Activated CD8-positive, alpha-beta memory T cell treated with anti-CD3 and anti-CD28 coated beads for 1 hour (primary cell): Measurements from ENCODE around the gene GRB14.

Experiments
- DNase-seq, 2 donors: peaks; one replicate each; pipeline ENCODE4 v3.0.0-alpha.2; 2020; ENCODE audit warnings: low read depth in 1 of 2; ENCODE audit errors: extremely low read depth in 1 of 2

The GRB14 gene

GRCh38 chr2:164617466-164617865 is 3.8 kb downstream of the GRB14 start:
- DNase-seq = no peak

DNA sequence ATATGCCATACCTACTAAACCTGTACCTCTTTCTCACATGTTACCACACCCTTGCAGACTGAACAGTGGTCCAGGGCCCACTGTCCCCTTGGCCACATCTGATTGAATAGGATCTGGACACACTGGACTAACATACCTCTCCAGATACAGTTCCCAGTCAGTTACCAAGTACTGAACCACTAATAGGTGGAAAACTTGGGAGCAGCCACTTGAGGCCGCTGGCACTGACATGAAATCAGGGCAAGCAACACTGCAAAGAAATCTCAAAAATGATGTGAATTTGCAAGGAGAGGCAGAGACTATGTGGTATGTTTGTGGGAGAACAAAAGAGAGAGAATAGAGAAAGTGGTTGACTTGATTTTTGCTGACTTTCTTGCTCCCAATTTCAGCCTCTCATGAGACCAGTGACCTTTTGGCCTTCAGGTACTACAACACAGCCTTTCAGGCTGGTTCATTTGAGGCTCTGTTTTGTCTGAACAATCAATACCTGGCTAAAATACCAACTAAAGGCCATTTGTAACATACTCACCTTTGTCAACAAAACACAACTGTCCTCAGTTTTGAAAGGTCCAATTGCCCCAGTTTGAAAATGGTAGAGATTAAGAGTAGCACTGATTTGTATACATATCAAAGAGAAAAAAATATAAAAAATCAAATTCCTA is 7.8 kb downstream of the GRB14 start:
- no peak for DNase-seq

GRCh38 chr2:164609790-164610189 is 11.5 kb downstream of the GRB14 start:
- no peak for DNase-seq

DNA sequence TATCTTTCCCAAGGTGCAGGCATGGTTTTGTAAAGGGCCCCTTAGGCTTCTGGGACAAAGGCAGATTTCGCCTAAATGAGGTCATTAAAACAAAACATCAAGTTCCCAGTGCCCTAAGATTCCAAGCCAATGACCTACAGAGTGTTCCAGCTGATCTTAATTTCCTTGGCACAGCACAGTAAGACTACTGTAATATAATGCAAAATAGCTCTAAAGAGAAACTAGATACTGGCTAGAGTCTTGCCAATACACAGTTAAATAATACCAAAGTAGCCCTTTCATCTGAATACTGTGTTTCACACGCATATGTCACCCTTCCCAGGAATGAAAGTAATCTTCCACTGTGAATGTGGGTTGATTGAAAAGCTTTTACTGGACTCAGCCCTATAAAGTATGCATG is 14.7 kb downstream of the GRB14 start:
- no peak for DNase-seq

DNA sequence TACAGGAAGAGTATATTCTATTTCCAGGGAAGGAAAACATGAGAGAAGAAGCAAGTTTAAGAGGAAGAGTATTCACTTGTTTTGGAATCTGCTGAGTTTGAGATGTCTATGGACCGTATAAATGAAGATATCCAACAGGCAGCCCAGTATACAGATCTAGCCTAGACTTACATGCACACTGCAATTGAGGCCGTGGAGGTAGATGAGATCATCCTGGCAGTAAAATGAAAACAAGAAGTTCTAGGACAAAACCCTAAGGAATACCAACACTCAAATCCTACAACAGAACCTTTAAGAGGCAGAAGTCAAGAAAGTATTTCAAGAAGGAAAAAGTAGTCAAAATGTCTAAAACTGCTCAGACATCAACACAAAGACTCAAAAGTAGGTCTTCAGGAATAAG is 16.0 kb downstream of the GRB14 start:
- DNase-seq = no peak

- DNase-seq = no peak
Observed at GRCh38 chr2:164600763-164601162, 20.5 kb downstream of the GRB14 start.

- DNase-seq = no peak
Observed at GRCh38 chr2:164599954-164600589, 21.2 kb downstream of the GRB14 start.

GRCh38 chr2:164597983-164598382 is 23.3 kb downstream of the GRB14 start:
- no peak for DNase-seq

DNA sequence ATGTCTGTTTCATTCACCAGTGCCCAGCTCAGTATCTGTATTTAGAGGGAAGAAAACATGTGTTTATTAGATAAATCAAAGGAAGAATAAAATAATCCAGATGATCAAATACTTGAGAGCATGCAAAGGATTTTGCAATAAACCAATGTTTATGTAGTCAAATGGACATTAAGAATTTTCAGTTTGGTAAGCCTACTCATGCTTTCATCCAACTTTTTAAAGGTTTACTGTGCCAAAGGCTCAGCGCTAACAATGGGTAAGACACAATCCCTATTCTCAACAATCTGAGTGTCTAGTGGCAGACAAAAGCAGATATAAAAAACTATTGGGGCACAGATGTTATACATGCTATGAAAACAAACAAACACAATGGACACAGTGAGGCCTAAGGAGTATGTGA is 26.3 kb downstream of the GRB14 start:
- no peak for DNase-seq

DNA sequence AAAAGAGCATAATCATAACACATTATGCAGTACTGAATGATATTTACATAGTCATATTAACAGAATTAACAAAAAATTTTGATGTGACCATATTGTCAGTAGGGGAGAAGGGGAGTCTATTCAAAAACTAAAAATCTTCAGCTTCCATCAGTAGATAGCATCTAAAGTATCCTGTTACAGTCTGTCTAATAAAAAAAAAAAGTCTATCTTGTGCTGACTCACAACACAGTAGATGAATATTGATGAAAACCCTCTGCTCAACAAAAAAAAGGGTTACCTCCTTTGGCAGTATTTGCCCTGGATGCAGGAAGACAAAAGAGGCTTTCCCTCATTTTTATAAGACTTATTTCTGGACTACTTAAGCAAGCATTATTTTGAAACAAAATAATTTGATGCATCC is 27.3 kb downstream of the GRB14 start:
- no peak for DNase-seq

DNA sequence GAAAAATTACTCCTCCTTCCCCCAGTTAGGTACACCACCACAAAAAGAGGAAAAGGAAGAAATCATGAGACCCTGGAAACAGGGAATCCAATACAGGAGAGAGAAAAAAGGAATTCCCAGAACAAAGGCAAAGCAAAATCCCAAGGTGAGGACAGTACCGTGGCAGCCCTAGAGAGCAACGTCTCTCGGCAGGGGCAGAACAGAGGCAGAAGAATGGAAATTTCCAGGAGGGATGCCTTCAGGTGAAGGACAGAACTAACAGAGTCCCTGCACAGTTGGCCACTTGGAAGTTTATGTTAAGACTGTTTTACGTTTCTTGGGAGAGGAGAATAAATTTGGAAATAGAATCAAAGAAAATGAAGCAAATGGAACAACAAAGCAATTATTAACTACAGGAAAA is 27.7 kb downstream of the GRB14 start:
- no peak for DNase-seq

GRCh38 chr2:164589522-164589921 is 31.8 kb downstream of the GRB14 start:
- no peak for DNase-seq

GRCh38 chr2:164581050-164581449 is 40.2 kb downstream of the GRB14 start:
- no peak for DNase-seq

DNA sequence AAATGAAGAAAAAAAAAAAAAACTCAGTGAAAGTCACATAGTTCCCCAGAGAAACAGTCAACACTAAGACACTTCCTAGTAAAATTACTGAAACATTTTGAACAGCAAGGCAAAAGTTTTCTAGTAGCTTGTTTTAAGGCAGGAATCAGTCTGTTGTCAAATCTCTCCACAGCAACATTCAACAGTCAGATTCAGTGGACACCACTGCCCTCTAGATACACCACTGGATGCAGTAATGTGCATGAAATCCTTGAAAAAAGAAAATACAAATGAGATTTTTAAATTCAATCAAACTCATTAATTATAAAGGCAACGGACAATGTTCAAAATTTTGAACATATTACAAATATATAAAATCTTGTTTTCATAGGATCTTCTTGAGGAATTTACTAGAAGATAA is 46.4 kb downstream of the GRB14 start:
- no peak for DNase-seq

DNA sequence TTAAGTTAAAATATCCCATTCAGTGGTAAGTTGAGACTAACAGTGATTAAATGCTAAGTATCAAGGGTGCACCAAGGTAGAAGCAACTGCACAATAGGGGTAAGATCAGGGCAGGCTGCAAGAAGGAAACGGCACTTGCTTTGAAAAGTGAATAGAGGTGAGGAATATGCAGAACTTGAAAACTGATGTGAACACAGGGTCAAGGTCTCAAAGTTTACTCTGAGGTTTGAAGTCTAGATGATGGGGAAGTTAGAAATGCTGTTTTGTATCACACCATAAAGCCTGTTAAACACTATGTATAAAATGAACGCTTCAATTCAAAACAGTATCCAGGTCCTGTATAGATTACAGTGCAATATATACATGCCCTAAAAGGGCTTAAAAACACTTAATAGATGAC is 50.8 kb downstream of the GRB14 start:
- DNase-seq = no peak

- DNase-seq = no peak
Observed at GRCh38 chr2:164569378-164569777, 51.9 kb downstream of the GRB14 start.

DNA sequence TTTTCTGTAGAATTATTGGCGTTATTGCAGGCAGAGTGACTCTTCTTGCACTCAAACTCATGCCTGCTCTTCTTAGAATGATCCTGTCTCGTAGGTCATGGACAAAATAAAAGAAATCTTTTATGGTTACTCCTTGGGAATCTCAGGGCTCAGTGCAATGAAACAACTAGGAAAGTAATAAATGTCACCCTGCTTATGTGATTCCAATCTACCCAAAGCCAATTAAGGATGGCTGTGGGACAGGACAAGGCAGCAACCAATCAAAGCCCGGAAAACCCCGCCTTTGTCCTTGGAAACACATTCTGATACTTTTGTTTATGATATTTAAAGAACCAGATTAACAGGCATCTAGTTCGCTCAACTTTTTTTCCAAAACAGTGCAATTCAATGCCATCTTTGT is 53.0 kb downstream of the GRB14 start:
- DNase-seq = no peak

DNA sequence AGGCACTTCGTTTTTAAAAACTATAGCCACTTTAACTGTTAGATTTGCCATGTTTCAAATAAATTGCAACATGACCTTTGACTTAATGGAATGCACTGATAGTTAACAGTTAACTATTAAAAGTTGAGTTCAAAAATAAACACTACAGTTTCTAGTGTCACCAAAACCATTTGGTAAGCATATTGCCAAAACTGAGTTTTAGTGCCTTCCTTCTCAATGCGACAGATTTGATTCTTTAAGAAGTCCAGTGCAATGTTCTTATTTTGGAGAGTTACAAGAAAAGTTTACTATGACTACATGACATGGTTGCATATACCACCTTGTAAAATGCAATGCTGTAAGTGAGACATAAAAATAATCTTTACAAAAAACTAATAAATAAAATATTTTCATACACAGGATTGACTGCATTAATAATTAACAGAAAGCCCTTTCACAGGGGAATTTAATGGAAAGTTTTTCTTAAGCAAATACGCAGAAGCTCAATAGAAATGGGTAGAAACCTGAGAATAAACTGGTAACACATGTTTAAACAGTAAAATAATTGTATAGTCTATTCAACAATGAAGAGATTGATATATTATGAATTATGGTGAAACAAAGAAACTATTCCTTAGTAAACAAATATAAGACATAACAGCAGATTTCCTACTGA is 53.8 kb downstream of the GRB14 start:
- no peak for DNase-seq

DNA sequence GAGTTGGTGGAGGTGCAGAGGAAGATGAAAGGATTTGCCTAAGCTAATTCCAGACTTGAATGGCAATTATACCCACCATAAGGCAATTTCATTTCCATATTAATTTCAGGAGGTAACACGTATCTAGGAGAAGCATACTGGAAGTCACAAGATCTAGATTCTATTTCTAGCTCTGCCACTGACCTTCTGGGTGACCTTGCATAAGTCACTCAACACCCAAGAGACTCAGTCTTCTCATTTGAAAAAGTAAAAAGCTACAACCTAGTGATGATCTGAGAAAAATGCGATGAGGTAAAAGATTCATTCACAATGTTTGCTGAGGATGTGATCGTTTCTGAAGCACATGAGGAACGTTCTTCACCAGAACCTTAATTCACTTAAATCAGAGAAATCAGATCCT is 55.9 kb downstream of the GRB14 start:
- no peak for DNase-seq

DNA sequence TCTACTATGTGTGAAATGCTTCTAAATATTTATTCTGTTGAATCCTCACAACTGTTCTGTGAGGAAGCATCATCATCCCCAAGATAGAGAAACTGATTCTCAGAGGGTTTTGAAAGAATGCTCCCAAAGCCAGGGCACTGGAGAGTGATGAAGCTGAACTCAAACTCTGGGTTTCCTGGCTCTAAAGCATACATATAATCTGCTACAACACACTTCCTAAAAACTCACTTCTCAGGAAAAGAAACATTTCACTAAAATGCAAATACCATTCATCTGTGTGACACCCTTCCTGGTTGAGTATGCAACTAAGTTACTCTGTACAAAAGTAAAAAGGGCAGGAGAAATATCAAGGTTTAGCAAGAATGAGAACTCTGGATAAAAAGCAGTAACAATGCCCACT is 58.6 kb downstream of the GRB14 start:
- no peak for DNase-seq

DNA sequence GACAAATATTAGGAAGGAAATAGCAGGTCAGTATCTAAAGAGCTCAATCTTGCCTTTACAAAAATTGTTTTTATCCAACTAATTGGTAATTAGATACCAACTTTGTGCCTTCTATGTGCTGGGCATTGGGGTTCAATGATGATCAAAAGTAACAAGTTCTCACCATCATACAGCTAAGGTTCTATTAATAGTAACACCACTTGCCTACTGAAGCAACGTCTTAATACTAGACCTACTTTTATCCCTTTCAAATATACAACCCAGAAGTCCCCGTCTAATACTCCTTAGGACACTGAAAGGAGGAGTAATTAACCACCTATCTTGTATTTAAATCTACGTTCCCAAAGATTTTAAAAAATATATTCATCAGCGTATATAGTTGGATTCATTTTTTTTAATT is 59.3 kb downstream of the GRB14 start:
- DNase-seq = no peak

DNA sequence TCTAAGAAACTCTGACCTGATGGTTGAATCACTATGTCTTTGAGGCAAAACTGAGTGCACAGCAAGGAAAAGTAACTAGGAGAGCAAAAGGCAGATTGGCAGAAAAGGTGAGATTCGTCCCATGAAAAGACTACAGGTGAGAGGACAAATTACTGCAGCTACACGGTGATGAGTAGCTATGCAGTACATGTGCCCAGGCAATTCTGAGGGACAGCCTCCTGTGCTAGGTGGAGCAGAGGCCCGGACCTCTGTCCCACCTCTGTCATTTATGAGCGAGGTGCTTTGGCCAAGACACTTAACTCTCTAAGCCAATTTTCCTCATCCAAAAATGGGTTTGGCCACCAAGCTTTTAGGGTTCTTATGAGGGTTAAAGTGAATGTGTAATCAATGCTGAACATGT is 59.9 kb downstream of the GRB14 start:
- DNase-seq = no peak
